NCI-H2196 (cell line): Measurements from ENCODE around the gene PNRC1.
"Not testable (repeated sequence)": the region's sequence is repeated elsewhere in the genome, so short reads cannot be mapped to it uniquely, and the experiment has no call there.

ENCODE experiments used
- DNase-seq: peaks from one replicate; lab custom pipeline; 2025; ENCODE audit not compliant: unreplicated experiment; lab: John Stamatoyannopoulos, UW

Gene PNRC1

DNA sequence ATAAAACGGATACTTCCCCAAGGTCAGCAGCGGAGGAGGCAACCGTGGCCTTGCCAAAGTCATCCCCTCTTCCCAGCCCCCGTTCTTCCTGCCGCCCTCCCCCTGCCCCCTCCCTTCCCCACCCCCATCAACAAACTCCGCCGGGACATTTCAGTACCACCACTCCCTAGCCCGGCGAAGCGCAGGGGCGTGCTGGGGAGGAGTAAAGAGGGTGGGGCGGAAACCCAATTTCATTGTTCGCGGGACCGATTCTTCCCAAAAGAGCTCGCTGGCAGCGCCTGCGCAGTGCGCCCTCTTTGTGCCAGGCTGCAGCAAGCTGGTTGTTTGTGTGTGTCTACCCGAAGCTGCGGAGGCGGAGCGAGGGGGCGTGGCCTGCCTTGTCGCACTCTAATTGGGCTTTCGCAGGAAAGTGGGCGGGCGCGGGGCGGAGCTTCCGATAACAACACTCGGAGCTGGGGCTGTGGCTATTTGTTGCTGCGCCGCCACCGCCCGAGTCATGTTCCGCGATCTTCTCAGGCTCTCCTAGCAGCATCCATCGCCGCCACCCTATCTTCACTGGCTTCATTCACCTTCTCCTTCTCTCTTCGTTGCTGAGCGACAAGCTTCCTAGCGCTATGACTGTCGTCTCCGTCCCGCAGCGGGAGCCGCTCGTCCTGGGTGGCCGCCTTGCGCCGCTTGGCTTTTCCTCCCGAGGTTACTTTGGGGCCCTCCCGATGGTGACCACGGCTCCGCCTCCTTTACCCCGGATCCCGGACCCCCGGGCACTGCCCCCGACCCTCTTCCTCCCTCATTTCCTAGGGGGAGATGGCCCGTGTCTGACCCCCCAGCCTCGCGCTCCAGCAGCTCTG lies at the start of gene PNRC1:
TSS of gene PNRC1 (plus strand) at position 471 of the 848 bp plus-strand sequence. CDS start at position 615, 144 bp downstream.
- peak; percentile 99 for DNase-seq

DNA sequence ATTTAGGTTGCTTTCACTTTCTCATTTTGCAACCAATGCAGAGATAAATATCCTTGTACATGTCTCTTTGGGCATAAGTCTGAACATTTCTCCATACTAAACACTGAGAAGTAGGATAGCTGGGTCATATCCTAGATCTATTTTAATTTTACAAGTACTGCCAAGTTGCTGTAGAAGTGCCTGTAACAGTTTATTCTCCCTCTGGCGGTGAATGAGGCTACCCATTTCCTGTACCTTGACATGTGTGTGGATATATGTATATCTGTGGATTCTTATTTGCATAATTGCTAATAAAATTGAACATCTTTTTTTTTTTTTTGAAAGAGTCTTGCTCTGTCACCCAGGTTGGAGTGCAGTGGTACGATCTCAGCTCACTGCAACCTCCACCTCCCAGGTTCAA lies 48.0 kb upstream of the PNRC1 start:
- no peak for DNase-seq

DNA sequence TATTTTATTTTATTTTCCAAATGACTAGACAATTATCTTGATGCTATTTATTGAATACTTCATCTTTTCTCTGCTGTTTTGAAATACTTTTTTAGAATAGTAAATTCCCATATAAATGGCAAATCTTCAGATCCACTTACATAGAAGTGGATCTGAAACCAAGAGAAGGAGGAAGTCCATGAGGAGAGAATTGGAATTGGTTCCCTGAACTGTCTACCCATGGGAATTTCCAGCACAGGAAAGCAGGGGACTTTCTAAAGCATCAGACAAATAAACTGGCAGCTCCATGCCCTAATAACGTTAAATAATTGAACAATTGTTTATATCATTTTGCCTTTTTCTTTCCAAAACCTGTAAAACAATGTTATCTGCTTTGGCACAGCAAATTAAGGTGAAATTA lies 47.1 kb upstream of the PNRC1 start:
- DNase-seq: no peak

DNA sequence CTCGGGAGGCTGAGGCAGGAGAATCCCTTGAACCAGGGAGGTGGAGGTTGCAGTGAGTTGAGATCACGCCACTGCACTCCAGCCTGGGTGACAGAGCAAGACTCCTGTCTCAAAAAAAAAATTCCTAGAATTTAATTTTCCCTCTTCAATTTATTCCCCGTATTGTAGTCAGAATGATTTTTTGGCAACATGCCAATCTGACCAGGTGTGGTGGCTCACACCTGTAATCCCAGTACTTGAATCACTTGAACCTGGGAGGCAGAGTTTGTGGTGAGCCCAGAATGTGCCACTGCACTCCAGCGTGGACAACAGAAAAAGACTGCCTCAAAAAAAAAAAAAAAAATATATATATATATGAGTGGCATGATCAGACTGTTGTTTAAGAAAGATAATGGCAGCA lies 46.4 kb upstream of the PNRC1 start:
- peak; percentile 35 for DNase-seq

DNA sequence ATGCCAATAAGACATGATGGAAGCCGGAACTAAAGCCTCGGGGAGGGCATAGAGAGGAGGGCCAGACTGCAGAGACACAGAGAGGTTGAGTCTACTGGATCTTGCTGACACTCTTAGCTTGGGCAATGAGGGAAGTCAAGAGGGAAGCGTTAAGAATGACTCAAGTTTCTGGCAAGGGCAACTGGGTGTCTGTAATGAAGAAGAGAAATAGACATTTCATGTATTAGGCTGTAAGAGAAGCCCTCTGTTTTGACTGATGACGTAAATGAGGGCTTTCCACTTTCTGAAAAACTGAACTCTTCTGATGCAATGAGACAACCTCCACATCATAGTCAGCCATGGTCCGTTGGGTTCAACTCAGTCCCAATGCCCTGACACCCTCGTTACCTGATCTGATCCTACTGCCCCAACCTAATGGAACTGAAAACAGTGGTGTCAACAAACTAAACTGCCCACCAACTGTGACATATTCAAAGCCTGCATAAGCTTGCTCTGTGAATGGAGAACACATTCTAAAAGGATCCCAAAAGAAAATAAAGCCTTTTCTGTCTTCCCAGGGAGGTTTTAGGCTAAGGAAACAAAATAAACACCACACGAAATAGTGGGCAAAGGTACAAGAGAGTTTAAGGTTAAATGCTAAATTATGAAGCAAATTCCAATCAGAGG lies 45.8 kb upstream of the PNRC1 start:
- peak; percentile 8 for DNase-seq

DNA sequence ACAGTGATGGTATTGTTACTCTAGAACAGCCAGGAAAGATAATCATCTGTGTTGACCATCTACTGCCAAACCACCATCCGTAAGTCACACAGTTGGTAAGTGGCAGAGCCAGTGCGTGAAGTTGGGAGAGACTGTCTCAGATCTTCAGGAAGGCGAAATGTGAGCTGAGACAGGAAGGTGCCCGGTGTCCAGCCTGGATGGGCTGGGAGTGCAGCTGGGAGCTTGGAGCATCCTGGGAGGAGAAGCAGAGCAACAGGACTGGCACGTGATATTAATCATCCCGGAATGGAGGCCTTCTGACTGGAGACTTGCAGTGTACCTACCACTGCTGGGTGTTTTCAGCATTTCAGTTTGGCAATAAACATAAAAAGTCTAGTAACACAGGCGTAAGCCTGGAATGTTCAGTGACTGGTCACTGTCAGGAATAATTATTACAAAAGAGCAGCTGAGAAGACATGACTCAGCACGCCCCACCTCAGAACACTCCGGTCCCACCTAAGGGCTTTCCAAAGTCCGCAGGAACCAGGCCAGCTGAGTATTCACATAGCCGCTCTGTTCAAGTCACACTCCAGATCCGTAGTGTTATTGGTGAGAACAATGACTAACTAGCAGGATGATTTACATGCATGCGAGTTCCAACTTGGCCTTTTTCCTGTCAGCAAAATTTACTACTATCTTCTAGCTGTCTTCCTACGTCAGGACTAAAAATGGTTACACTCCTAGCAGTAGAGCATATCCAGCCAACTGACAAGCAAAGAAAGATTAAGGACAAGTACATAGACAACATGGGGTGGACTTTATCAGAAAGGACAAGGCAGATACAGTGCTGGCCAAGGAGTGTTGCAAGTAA lies 45.1 kb upstream of the PNRC1 start:
- peak; percentile 12 for DNase-seq

DNA sequence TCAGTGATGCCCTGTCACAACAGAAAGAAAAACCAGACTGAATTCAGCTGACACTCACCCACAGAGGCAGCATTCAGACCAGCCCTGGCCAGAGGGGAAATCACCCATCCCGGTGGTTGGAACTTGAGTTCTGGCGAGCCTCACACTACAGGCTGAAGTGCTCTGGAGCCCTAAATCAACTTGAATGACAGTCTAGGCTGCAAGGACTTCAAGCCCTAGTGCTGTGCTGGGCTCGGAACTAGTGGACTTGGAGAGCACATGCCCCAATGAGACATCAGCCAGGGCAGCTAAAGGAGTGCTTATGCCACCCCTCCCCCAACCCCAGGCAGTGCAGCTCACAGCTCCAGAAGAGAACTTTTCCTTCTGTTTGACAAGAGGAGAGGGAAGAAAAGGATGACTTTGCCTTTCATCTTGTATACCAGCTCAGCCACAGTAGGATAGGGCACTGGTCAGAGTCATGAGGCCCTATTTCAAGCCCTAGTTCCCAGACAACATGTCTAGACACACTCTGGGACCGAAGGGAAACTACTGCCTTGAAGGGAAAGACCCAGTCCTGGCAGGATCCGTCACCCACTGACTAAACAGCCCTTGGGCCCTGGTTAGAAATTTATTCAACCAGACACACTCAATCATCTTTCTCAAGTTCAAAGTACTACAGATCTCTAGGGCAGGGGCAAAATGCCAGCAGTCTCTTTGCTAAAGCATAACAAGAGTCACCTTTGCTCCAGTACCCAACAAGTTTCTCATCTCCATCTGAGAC lies 43.2 kb upstream of the PNRC1 start:
- DNase-seq: no peak

DNA sequence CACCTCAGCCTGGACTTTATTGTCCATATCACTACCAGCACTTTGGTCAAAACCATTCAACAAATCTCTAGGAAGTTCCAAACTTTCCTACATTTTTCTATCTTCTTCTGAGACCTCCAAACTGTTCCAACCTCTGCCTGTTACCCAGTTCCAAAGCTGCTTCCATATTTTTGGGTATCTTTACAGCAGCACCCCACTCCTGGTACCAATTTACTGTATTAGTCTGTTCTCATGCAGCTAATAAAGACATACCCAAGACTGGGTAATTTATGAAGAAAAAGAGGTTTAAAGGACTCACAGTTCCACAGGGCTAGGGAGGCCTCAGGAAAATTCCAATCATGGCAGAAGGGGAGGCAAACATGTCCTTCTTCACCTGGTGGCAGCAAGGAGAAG lies 42.7 kb upstream of the PNRC1 start:
- not testable (repeated sequence) for DNase-seq

DNA sequence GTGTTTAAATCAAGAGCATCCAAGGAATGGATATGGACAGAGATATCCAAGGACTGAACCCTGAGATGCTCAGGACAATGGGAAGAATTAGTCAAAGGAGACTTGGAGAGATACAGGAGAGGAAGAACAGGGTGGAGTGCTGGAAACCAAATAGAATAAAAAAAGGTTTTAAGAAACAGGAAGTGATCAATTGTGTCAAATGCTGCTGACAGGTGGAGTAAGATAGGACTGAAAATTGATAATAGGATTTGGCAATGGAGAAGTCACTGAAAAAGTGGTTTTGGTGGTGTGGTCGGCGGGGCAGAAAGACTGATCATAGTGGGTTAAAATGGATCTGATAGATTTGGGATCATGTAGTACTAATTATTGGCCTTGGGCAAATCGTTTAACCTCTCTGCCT lies 37.9 kb upstream of the PNRC1 start:
- no peak for DNase-seq

DNA sequence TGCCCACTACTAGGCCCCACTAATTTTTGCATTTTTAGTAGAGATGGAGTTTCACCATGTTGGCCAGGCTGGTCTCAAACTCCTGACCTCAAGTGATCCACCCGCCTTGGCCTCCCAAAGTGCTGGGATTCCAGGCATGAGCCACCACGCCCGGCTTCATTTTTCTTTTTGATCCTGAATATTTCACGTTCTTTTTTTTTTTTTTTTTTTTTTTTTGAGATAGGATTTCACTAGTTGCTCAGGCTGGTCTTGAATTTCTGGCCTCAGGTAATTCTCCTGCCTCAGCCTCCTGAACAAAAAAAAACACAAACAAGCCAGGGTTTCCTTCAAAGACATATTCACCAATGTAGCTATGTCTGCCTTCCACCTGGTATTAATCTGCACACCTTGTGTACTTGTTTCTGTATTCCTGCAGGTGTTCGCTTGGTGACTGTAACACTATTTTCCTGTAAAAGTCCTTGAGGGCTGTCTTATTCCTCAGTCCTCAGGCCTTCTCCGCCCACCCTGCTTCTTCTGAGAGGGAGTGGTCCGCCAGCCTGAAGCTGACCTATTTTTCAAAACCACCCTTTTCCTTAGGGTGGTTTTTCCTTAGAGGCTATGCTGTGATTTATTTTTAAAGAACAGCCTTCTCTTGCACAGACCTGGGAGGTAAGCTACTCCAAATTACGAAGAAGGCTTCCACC lies 36.1 kb upstream of the PNRC1 start:
- DNase-seq: no peak

DNA sequence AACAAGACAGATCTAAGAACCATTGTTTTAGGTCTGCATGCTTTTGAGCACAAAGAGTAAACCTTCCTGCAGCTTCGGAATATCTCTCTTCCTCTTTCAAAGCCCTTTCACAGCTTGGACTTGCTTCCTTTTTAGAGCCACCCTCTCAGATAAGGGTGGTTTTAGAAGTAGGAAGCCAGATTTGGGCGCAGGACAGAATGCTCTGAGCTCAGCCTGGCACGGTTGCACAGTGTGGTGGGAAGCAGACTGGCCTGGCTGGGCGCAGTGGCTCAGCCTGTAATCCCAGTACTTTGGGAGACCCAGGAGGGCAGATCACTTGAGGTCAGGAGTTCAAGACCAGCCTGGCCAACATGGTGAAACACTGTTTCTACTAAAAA lies 35.6 kb upstream of the PNRC1 start:
- DNase-seq: no peak

DNA sequence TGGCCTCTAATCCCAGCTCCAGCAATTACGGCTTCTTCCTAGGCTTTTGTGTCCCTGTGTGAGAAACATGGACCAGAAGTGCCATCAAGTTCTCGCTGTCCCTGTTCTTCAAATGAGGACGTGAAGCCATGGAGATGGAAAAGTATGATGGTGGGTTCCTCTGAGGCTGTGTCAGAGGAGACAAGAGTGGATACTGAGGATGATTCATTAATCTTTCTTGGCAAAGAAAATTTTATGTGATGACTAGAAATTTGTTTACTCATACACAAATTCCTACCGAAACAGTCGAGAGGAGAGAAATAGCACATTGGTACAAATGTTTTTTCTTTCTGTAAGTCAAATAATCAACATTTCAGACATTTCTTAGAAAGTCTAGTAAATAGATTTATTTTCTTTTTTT lies 35.0 kb upstream of the PNRC1 start:
- no peak for DNase-seq

DNA sequence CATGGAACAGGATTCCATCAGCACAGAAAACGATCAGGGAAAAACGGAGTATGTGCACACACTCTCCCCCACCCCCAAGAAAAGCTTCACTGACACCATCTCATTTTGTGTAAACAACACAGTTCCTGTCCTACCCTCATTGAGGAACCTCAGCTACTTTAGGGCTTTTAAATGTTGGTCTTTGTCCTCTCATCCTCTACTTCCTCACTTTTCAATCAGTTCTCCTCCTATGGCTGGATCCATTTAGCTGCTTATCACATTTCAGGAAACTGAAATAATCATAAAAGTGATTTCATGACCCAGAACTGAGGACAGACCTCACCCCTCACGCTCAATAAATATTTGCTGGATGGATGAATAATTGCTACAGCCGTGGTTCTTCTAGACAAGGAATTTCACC lies 33.1 kb upstream of the PNRC1 start:
- no peak for DNase-seq

DNA sequence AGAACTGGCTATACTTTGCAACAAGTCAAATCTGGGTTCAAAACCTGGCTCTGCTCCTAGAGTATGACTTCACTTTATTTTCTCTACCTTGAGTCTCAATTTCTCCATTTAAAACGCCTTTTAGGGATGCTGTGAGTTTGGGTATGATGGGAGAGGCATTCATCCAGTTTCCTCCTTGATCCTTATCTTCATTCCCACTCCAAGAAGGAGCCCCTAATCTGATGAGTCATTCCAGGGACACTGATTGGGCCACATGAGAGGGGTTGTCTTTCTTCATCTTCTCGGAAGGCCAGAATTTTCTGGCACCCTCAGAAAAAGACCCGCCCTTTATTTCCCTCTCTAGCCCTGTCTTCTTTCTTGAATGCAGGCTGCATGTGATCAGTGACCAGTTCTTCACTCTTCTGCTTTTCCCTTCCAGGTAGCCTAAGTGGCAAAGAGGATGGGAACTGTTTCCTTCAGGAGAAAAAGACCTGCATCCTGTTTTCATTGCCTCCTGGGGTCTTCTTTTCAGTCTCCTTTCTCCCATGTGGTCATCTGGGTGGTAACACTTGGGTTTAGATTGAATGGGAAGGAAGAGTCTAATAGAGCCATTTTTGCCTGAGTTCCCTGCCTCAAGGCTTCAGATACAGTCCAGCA lies 32.1 kb upstream of the PNRC1 start:
- no peak for DNase-seq

DNA sequence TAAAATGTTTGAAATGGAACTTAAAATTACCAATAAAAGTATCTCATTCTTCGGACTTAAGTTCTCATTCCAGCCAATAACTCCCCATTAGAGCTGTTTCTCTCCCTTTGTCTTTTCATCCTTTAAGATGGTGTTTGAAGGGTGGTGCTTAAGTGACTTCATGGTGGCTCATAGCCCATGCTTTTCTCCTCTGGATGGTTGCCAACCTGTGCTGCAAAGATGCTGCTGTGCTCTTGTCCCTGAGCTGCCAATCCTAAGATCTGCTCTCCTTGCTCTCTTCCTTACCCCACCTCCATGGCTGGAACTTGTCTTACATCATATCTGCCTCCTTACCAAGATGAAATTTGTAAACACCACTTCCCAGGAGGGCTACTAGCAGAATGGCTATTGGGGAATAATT lies 31.6 kb upstream of the PNRC1 start:
- DNase-seq: no peak

DNA sequence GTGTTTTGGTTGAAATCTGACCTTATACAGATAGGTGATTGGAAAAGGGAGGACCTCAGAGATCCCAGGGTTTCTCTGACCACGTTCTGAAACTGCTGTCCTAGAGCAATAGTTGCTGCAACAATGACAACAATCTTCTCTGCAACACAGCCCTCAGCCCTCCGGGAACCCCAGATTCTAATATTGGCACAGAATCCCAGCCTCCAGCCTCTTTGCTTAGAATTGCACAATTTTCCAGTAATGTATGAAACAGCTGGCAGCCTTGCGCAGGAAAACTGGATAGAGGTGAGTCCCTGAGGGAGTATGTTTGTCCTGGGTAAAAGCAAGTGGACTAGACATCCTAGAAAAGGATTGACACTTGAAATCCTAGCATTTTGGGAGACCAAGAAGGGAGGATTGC lies 30.4 kb upstream of the PNRC1 start:
- no peak for DNase-seq

DNA sequence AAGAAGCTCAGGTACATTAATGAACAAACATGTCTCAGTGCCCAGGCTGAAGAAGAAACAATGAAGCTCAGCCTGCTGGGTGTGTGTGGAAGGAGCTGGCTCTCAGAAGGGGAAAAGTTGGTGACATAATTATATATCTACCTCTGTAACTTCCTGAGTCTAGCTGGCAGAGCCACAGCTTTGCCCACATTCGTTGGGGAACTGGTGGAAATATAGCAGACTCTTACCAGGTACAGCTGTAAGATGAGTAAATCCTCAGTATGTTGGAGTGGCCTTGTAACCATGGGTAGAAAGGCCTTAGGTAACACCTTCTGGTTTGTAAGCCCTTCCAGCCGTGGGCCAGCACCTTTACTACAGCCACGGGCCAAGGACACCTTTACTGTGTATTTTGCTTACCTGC lies 29.9 kb upstream of the PNRC1 start:
- no peak for DNase-seq

DNA sequence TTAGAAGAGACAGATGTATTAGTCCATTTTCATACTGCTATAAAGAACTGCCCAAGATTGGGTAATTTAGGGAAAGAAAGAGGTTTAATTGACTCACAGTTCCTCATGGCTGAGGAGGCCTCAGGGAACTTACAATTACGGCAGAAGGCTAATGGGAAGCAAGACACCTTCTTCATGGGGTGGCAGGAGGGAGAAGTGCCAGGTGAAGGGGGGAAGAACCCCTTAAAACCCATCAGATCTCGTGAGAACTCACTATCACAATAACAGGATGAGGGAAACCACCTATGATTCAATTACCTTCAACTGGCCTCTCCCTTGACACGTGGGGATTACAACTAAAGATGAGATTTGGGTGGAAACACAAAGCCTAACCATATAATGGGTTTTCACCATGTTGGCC lies 28.9 kb upstream of the PNRC1 start:
- no peak for DNase-seq

DNA sequence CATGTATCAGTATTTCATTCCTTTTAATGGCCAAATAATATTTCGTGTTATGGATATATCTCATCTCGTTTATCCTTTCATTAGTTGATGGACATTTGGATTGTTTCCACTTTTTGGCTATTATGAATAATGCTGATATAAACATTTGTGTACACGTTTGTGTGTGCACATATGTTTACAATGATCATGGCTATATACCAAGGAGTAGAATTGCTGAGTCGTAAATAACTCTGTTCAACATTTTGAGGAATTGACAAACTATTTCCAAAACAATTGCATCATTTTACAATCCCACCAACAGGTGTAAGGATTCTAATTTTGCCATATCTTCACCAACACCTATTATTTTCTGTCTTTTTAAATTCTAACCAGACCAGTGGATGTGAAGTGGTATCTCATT lies 26.3 kb upstream of the PNRC1 start:
- DNase-seq: no peak

DNA sequence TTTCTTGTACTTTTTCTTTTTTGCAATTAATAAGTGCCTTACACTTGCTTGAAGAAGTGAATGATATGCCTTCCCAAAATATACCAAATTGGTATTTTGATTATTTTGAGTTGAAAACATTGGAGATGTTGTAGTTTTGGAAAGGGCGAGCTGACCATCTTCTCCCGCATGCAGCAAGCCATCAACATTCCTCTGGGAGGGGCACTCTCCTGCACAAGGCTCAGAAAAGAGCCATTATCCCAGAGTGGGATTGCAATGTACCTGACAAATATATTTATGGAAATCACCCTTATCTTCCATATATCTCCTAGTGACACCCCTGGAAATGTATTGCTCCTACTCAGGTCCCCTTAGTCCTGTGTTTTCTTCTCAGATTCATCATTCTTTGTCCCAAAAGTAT lies 22.8 kb upstream of the PNRC1 start:
- no peak for DNase-seq
